IPS DF 6.9 (cell line): Measurements from ENCODE around the gene APOC4.
"Not testable (repeated sequence)": the region's sequence is repeated elsewhere in the genome, so short reads cannot be mapped to it uniquely, and the experiment has no call there.

Experiments
- DNase-seq: peaks from one replicate; pipeline ENCODE4 v3.0.0-alpha.2; 2013; ENCODE audit warnings: low read depth, low spot score
- H3K27ac ChIP-seq: one replicate; pipeline ENCODE4 v1.5.1; 2013; ENCODE audit warnings: low read length, control low read depth
- H3K27me3 ChIP-seq: 2 replicates; pipeline ENCODE4 v1.6.1; 2013; ENCODE audit warnings: mild to moderate bottlenecking, low read length; ENCODE audit not compliant: control insufficient read depth, insufficient read depth
- H3K36me3 ChIP-seq: 2 replicates; pipeline ENCODE4 v1.6.1; 2013; ENCODE audit warnings: low read length; ENCODE audit not compliant: control insufficient read depth, insufficient read depth
- H3K4me1 ChIP-seq: 2 replicates; pipeline ENCODE4 v1.6.1; 2013; ENCODE audit warnings: low read length; ENCODE audit not compliant: control insufficient read depth, insufficient read depth
- H3K4me3 ChIP-seq: 2 replicates; pipeline ENCODE4 v1.5.1; 2013; ENCODE audit warnings: mild to moderate bottlenecking, low read length
- H3K9me3 ChIP-seq: 2 replicates; pipeline ENCODE4 v1.6.1; 2013; ENCODE audit warnings: low read length, inconsistent platforms; ENCODE audit not compliant: control insufficient read depth, insufficient read depth
- WGBS: extraction: QIAGEN DNeasy Blood & Tissue Kit; methylation state at CpG from one replicate; pipeline ENCODE4 v1.1.7; 2013; ENCODE audit warnings: mixed read lengths, missing lambda C conversion rate; ENCODE audit not compliant: insufficient read length, insufficient coverage; 5-methylcytosine and 5-hydroxymethylcytosine counted together

Gene APOC4

DNA sequence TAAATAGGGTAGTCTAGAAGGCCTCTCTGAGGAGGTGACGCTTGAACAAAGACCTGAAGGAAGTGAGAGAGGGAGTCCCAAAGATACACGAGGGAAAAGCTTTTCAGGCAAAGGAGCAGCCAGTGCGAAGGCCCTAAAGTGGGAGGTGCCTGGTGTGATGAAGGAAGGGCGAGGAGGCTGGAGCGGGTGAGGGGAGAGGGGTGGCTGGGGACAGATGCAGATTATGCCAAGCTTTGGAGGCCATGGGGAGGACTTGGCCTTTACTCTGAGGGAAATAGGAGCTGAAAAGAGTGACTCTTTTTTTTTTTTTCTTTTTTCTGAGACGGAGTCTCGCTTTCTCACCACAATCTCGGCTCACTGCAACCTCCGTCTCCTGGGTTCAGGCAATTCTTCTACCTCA lies 16.1 kb downstream of the APOC4 start:
- no peak overlapping the region for H3K4me3 ChIP-seq
- H3K36me3 ChIP-seq = no peaks in the 10 kb centered on the region
- H3K4me1 ChIP-seq = peaks cover 3% of the 10 kb centered on the region
- no peak overlapping the region for H3K27ac ChIP-seq
- WGBS = no CpG with 5 or more reads among the region's 9 CpGs
- no peaks in the 10 kb centered on the region for H3K27me3 ChIP-seq
- no peak for DNase-seq
- H3K9me3 ChIP-seq = no peaks in the 10 kb centered on the region

DNA sequence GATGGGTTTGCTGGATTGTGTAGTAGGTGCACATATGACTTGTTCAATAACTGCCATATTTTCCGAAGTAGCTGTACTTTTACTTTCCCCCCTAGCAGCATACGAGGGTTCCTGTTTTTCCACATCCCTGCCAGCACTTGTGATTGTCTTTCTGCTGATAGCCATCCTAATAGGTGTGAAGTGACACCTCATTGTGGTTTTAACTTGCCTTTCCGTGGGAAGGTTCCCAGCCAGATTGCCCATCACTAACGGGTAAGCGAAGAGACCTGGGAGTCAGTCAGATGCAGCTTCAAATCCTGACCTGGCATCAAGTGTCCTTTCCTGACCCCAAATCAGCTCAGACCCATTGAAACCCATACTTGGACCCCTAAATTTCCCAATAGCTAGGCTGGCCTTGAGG lies 17.7 kb downstream of the APOC4 start:
- Histone ChIP-seq H3K9me3 (no peaks in the 10 kb centered on the region), H3K27ac (no peak overlapping the region), H3K4me1 (peaks cover 3% of the 10 kb centered on the region), H3K27me3 (no peaks in the 10 kb centered on the region), H3K4me3 (no peak overlapping the region), H3K36me3 (no peaks in the 10 kb centered on the region)
- WGBS = no CpG with 5 or more reads among the region's 5 CpGs
- DNase-seq = no peak

DNA sequence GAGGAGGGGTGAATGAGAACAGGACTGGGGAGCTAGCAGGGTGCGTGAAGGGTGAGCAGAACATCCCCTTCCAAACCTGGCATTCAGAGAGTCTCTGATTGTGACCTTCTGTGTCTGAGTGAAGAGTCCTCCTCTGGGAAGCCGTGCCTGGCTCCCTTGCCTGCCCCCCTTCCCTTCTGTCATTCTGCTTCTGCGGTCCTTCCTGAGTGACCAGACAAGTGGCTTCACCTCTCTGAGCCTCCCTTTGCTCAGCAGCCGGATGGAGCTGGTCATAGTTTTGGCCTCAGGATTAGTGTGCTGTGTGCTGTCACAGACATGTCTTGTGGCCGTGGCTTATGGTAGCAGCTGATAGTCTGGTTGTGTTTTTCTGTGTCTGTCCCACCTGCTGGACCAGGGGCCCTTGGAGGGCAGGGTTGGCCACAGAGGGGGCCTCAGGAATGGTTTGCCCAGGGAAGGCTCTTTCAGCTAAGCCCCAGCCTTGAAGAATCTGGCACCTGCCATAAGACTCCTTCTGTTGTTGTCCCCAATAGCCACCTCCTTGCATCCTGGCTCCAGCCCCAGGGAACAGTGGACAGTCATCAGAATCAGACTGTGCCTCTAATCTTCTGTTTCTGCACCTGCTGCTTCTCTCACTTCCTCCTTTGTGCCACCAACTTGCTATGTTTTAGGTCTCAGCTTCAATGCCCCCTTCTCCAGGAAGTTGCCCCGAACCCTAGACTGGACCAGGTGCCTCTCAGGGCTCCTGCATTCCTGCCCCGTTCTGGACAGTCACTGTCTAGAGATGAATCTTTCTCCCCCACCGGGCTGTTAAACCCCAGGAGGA lies 19.1 kb downstream of the APOC4 start:
- WGBS = no CpG with 5 or more reads among the region's 8 CpGs
- Histone ChIP-seq H3K27me3 (no peaks in the 10 kb centered on the region), H3K4me3 (no peak overlapping the region), H3K9me3 (no peaks in the 10 kb centered on the region), H3K27ac (no peak overlapping the region), H3K4me1 (peaks cover 1% of the 10 kb centered on the region), H3K36me3 (no peaks in the 10 kb centered on the region)
- no peak for DNase-seq

DNA sequence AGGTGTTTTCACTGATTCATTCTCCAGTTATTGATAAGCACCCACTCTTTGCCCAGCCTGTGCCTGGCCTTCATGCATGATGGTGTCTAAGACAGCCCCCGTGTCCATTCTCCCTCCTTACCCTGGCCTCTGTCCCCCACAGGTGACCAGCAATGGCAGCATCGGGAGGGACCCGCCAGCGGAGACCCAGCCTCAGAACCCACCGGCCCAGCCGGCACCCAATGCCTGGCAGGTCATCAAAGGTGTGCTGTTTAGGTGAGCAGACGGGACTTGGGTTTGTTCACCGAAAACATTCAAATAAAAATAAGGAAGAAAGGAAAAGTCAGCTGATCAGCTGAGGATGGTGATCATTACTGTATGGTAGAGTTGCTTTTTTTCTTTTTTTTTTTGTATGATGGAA lies 19.8 kb downstream of the APOC4 start:
- no peak overlapping the region for H3K27ac ChIP-seq
- no peak for DNase-seq
- no peaks in the 10 kb centered on the region for H3K27me3 ChIP-seq
- H3K9me3 ChIP-seq = no peaks in the 10 kb centered on the region
- no CpG with 5 or more reads among the region's 8 CpGs for WGBS
- H3K4me3 ChIP-seq = no peak overlapping the region
- no peaks in the 10 kb centered on the region for H3K4me1 ChIP-seq
- no peaks in the 10 kb centered on the region for H3K36me3 ChIP-seq

DNA sequence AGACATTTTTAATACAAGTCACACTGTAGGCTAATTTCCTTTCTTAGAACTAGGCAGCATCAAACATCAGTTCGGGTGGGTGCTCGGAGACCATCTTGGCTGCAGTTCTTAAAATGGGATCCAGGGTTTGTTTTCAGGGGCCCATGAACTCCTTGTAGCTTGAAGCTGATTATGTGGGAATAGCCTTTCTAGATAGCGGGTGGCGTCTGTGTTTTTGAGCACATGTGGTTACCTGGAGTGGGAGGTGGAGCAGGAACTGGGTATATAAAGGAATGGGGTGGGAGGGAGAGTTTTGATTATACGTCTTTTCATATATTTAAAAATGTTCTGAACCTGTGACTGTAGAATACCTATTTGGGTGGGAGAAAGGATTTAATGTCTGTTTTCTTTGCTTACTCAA lies 26.1 kb downstream of the APOC4 start:
- WGBS = 100% methylated on average over 1 of the region's 5 CpGs
- H3K36me3 ChIP-seq = no peaks in the 10 kb centered on the region
- no peak overlapping the region for H3K4me3 ChIP-seq
- no peaks in the 10 kb centered on the region for H3K4me1 ChIP-seq
- no peaks in the 10 kb centered on the region for H3K27me3 ChIP-seq
- no peak for DNase-seq
- H3K27ac ChIP-seq = no peak overlapping the region
- H3K9me3 ChIP-seq = no peaks in the 10 kb centered on the region

DNA sequence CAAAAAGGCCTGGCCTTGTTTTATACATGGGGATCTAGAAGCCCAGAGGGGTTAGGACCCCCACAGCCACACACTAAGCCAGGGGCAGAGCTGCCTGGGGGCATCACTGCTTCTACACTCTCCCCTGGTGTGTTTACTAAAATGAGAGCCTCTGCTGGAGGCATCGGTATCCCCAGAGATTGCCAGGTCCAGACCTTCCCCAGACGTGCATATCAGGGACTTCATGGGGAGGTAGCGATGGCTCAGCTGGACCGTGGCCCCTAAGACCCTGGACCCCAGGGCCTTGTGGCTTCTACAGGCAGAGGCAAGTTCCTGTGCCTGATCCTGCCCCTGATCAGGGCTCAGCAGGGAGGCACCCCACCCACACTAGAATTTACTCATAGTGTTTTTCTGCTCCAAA lies 26.6 kb downstream of the APOC4 start:
- no peaks in the 10 kb centered on the region for H3K9me3 ChIP-seq
- DNase-seq = no peak
- WGBS = no CpG with 5 or more reads among the region's 4 CpGs
- H3K4me1 ChIP-seq = no peaks in the 10 kb centered on the region
- H3K27ac ChIP-seq = no peak overlapping the region
- H3K27me3 ChIP-seq = no peaks in the 10 kb centered on the region
- H3K36me3 ChIP-seq = 0 out of 2 replicates have a peak, but pooled peaks cover 2% of the 10 kb centered on the region
- no peak overlapping the region for H3K4me3 ChIP-seq

DNA sequence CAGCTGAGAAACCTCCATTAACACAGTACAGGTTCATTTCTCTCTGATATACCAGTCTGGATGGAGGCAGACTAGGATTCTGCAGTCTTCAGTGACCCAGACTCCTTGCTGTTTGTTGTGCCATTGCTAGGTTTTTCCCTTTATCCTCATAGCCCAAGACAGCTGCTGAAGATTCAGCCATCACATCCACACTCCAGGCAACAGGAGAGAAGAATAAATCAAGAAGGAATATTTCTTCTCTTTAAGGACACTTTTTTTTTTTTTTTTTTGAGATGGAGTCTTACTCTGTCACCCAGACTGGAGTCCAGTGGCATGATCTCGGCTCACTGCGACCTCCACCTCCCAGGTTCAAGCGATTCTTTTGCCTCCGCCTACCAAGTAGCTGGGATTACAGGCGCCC lies 27.4 kb downstream of the APOC4 start:
- no CpG with 5 or more reads among the region's 5 CpGs for WGBS
- Histone ChIP-seq H3K4me1 (no peaks in the 10 kb centered on the region), H3K27me3 (no peaks in the 10 kb centered on the region)

DNA sequence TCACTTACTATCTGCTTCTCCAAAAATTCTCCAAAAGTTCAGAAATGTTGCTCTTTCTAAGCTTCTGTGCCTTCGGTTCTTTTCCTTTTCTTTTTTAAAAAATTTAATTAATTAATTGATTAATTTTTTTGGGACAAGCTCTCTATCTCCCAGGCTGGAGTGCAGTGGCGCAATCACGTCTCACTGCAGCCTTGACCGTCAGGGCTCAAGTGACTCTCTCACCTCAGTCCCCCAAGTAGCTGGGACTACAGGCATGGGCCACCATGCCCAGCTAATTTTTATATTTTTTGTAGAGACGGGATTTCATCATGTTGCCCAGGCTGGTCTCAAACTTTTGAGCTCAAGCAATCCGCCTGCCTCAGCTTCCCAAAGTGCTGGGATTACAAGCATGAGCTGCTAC lies 29.4 kb downstream of the APOC4 start:
- H3K36me3 ChIP-seq = peaks cover 21% of the 10 kb centered on the region; the same call in 1 of the 2 replicates
- H3K27me3 ChIP-seq, H3K27ac ChIP-seq, DNase-seq, H3K4me3 ChIP-seq, H3K4me1 ChIP-seq, H3K9me3 ChIP-seq: not testable (repeated sequence)
- no CpG with 5 or more reads among the region's 6 CpGs for WGBS

More for the DNA sequence above, 27.4 kb downstream of the APOC4 start:
- no peak for DNase-seq
- H3K4me3 ChIP-seq = no peak overlapping the region
- H3K9me3 ChIP-seq = no peaks in the 10 kb centered on the region
- peaks cover 9% of the 10 kb centered on the region; the same call in 1 of the 2 replicates for H3K36me3 ChIP-seq
- H3K27ac ChIP-seq = no peak overlapping the region

DNA sequence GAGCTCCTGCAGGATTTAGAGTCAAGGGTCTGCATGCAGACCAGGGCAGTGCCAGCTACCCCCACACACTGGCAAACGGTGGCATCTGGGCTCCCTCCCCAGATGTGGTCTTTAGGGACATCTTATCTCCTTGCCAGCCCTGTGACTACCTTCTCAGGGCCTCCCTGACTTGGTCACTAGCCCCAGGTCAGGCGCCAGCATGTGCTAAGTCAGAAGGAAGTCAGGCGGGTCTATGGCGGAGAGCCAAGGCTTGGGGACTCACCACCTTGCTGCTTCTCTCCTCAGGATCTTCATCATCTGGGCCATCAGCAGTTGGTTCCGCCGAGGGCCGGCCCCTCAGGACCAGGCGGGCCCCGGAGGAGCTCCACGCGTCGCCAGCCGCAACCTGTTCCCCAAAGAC lies 30.8 kb downstream of the APOC4 start:
- Histone ChIP-seq H3K4me3 (no peak overlapping the region), H3K36me3 (peaks cover 31% of the 10 kb centered on the region; the same call in 1 of the 2 replicates), H3K4me1 (no peaks in the 10 kb centered on the region), H3K27ac (no peak overlapping the region), H3K27me3 (no peaks in the 10 kb centered on the region), H3K9me3 (no peaks in the 10 kb centered on the region)
- no CpG with 5 or more reads among the region's 13 CpGs for WGBS
- DNase-seq = no peak

DNA sequence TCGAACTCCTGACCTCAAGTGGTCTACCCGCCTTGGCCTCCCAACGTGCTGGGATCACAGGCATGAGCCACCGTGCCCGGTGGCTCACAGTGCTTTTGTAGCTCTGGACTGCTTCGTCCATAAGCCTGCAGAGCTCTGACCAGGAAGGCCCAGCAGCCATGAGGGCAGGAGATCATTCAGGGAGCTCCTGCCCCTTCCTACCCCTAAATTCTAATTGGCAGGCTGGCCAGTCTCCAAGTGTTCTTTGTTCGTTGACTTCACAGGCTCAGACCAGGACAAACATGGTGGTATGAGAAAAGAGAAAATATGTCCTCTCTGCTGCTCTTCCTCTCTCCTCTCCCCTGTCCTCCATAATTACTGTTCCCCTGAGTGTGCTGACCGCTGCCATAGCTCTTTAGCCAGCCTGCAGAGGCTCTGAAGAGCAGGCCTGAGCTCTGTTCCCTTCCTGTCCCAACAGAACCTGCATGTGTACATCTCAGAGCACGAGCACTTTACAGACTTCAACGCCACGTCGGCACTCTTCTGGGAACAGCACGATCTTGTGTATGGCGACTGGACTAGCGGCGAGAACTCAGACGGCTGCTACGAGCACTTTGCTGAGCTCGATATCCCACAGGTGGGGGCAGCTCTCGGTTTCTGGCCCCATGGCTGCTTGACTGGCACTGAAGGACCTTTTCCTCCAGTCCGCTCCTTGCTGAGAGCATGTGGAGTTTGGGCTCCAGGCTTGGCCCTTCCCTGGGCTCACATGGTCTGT lies 32.1 kb downstream of the APOC4 start:
- no peak overlapping the region for H3K27ac ChIP-seq
- H3K4me3 ChIP-seq = no peak overlapping the region
- H3K36me3 ChIP-seq = peaks cover 31% of the 10 kb centered on the region; the same call in 1 of the 2 replicates
- DNase-seq = no peak
- WGBS = no CpG with 5 or more reads among the region's 21 CpGs
- H3K4me1 ChIP-seq = no peaks in the 10 kb centered on the region
- H3K9me3 ChIP-seq = no peaks in the 10 kb centered on the region
- H3K27me3 ChIP-seq = no peaks in the 10 kb centered on the region
